Nephron (organoid): ENCODE data around the gene PHLPP1.

Source experiments
- H3K27ac Mint-ChIP-seq, 3 experiments: 2 replicates each; pipeline ENCODE4 v1.8.0; 2020; ENCODE audit warnings: mixed read lengths in 3 of 3, mild to moderate bottlenecking in 2 of 3, moderate library complexity in 1 of 3
- H3K27me3 Mint-ChIP-seq: 2 replicates; pipeline ENCODE4 v1.8.0; 2021; ENCODE audit warnings: low read depth, mild to moderate bottlenecking, moderate library complexity, mixed read lengths
- H3K36me3 Mint-ChIP-seq: 2 replicates; pipeline ENCODE4 v1.8.0; 2020; ENCODE audit warnings: low read depth, mixed read lengths
- H3K4me1 Mint-ChIP-seq: 2 replicates; pipeline ENCODE4 v1.8.0; 2020; ENCODE audit warnings: mixed read lengths
- H3K4me3 Mint-ChIP-seq, 3 experiments: 2 replicates each; pipeline ENCODE4 v1.8.0; 2020; ENCODE audit warnings: mild to moderate bottlenecking in 3 of 3, mixed read lengths in 3 of 3, moderate library complexity in 2 of 3
- H3K9me3 Mint-ChIP-seq: 2 replicates; pipeline ENCODE4 v1.8.0; 2020; ENCODE audit warnings: mixed read lengths
- CTCF ChIP-seq, 3 experiments: fragments of 200-600 bp; sonication (generic); IDR thresholded peaks; one replicate each; pipeline ENCODE4 v1.5.0; 2021; ENCODE audit warnings: antibody characterized with exemption in 3 of 3; ENCODE audit not compliant: unreplicated experiment in 3 of 3

The PHLPP1 gene

GRCh38 chr18:62844850-62845643 is 129.7 kb downstream of the PHLPP1 start:
- H3K4me3 Mint-ChIP-seq = no peak overlapping the region

GRCh38 chr18:62846313-62846712 is 131.0 kb downstream of the PHLPP1 start:
- Mint-ChIP-seq H3K4me3 (no peak overlapping the region), H3K9me3 (no peaks in the 10 kb centered on the region), H3K4me1 (no peaks in the 10 kb centered on the region), H3K27me3 (no peaks in the 10 kb centered on the region), H3K27ac (no peak overlapping the region), H3K36me3 (peaks cover 3% of the 10 kb centered on the region)
- no peak for TF ChIP-seq CTCF (IDR thresholded peaks at IDR 0.05; ENCODE audit: unreplicated experiment in 3 of 3)

More at GRCh38 chr18:62844850-62845643, 129.7 kb downstream of the PHLPP1 start:
- H3K27ac Mint-ChIP-seq = no peak overlapping the region
- no peaks in the 10 kb centered on the region for H3K4me1 Mint-ChIP-seq
- peaks cover 3% of the 10 kb centered on the region for H3K36me3 Mint-ChIP-seq
- H3K27me3 Mint-ChIP-seq = no peaks in the 10 kb centered on the region
- H3K9me3 Mint-ChIP-seq = no peaks in the 10 kb centered on the region
- TF ChIP-seq CTCF (IDR thresholded peaks at IDR 0.05; ENCODE audit: unreplicated experiment in 3 of 3) = no peak

- no peaks in the 10 kb centered on the region for H3K27me3 Mint-ChIP-seq
- no peaks in the 10 kb centered on the region for H3K4me1 Mint-ChIP-seq
- H3K4me3 Mint-ChIP-seq = no peak overlapping the region
- TF ChIP-seq CTCF (IDR thresholded peaks at IDR 0.05; ENCODE audit: unreplicated experiment in 3 of 3) = no peak
- H3K36me3 Mint-ChIP-seq = peaks cover 3% of the 10 kb centered on the region
- no peaks in the 10 kb centered on the region for H3K9me3 Mint-ChIP-seq
- H3K27ac Mint-ChIP-seq = no peak overlapping the region
These were observed 131.7 kb downstream of the PHLPP1 start for GRCh38 chr18:62847081-62847480.

GRCh38 chr18:62848946-62849345 is 133.6 kb downstream of the PHLPP1 start:
- Mint-ChIP-seq H3K36me3 (no peaks in the 10 kb centered on the region), H3K27me3 (no peaks in the 10 kb centered on the region)

GRCh38 chr18:62850619-62851306 is 135.4 kb downstream of the PHLPP1 start:
- no peaks in the 10 kb centered on the region for H3K36me3 Mint-ChIP-seq
- peaks cover 10% of the 10 kb centered on the region for H3K4me1 Mint-ChIP-seq
- H3K27ac Mint-ChIP-seq = no peak overlapping the region

More at GRCh38 chr18:62848946-62849345, 133.6 kb downstream of the PHLPP1 start:
- Mint-ChIP-seq H3K27ac (no peak overlapping the region), H3K9me3 (no peaks in the 10 kb centered on the region), H3K4me1 (no peaks in the 10 kb centered on the region), H3K4me3 (no peak overlapping the region)
- TF ChIP-seq CTCF (IDR thresholded peaks at IDR 0.05; ENCODE audit: unreplicated experiment in 3 of 3) = no peak

More at GRCh38 chr18:62850619-62851306, 135.4 kb downstream of the PHLPP1 start:
- H3K27me3 Mint-ChIP-seq = no peaks in the 10 kb centered on the region
- no peaks in the 10 kb centered on the region for H3K9me3 Mint-ChIP-seq
- no peak for TF ChIP-seq CTCF (IDR thresholded peaks at IDR 0.05; ENCODE audit: unreplicated experiment in 3 of 3)
- H3K4me3 Mint-ChIP-seq = no peak overlapping the region
